Bronchial smooth muscle cell (primary cell): ENCODE data around the gene PKLR. TPM values are rescaled to one million over a fixed set of nuclear protein-coding genes. Genes with fewer than 3 reads are reported as not detected.

Source experiments
- total RNA-seq: library from RNA; depleted of rRNA; stranded (reverse); fragments of >200 nt; gene quantifications from 2 replicates; pipeline ENCODE4 v1.2.1, GENCODE V29; 2014

Gene PKLR
- total RNA-seq, result under 0.01 and 0.16 TPM in 2 replicates

GRCh38 chr1:155301342-155301841, at the start of gene PKLR:
Gene PKLR (minus strand): TSS chr1:155301438. CDS start chr1:155301395, 43 bp downstream.

GRCh38 chr1:155320661-155321617, 19.7 kb upstream of the PKLR start, which contains the start of gene RUSC1:
Gene RUSC1 (plus strand): TSS chr1:155320894. CDS start chr1:155321774, 880 bp downstream.

GRCh38 chr1:155308493-155309422, 7.5 kb upstream of the PKLR start, which contains the start of gene FDPS:
Gene FDPS (plus strand): TSS chr1:155308866. CDS start chr1:155309790, 924 bp downstream.

GRCh38 chr1:155277070-155277901, 24.0 kb downstream of the PKLR start, which contains the start of gene HCN3:
Gene HCN3 (plus strand): TSS chr1:155277463. CDS start chr1:155277591, 128 bp downstream.

GRCh38 chr1:155273343-155274245, 27.6 kb downstream of the PKLR start, which contains the start of gene CLK2:
Gene CLK2 (minus strand): TSS chr1:155273504. CDS start chr1:155270977, 2,527 bp downstream.

GRCh38 chr1:155261852-155262673, 39.2 kb downstream of the PKLR start, which contains the start of gene SCAMP3:
Gene SCAMP3 (minus strand): TSS chr1:155262360. CDS start chr1:155262151, 209 bp downstream.

GRCh38 chr1:155255243-155256007, 45.8 kb downstream of the PKLR start, which contains the start of gene ENTREP3:
Gene ENTREP3 (minus strand): TSS chr1:155255483. CDS start chr1:155254877, 606 bp downstream.

Other genes with a start within 250 kb of the PKLR start
- 2.4 and 3.6 TPM in 2 replicates for gene EFNA4, start 237.7 kb downstream of the PKLR start, total RNA-seq
- 0.79 and 1.1 TPM in 2 replicates for gene EFNA3, start 222.6 kb downstream of the PKLR start, total RNA-seq
- 0.86 and 1.3 TPM in 2 replicates for gene EFNA1, start 173.6 kb downstream of the PKLR start, total RNA-seq
- 16.6 and 27.6 TPM in 2 replicates for gene SLC50A1, start 165.6 kb downstream of the PKLR start, total RNA-seq
- gene DPM3, start 160.9 kb downstream of the PKLR start, total RNA-seq, result 63.7 and 65.9 TPM in 2 replicates
- 82.6 and 100 TPM in 2 replicates for gene KRTCAP2, start 128.1 kb downstream of the PKLR start, total RNA-seq
- 3.5 and 5.2 TPM in 2 replicates for gene TRIM46, start 127.6 kb downstream of the PKLR start, total RNA-seq
- gene THBS3, start 93.5 kb downstream of the PKLR start, total RNA-seq, result 34.0 and 42.0 TPM in 2 replicates
- gene MTX1, start 92.7 kb downstream of the PKLR start, total RNA-seq, result 31.9 and 37.7 TPM in 2 replicates
- 4.5 and 5.5 TPM in 2 replicates for gene ENTREP3, start 46.0 kb downstream of the PKLR start, total RNA-seq
- 18.5 and 28.5 TPM in 2 replicates for gene SCAMP3, start 39.1 kb downstream of the PKLR start, total RNA-seq
- gene CLK2, start 27.9 kb downstream of the PKLR start, total RNA-seq, result 26.2 and 41.5 TPM in 2 replicates
- 0.95 and 3.2 TPM in 2 replicates for gene HCN3, start 24.0 kb downstream of the PKLR start, total RNA-seq
- gene FDPS, start 7.4 kb upstream of the PKLR start, total RNA-seq, result 132 and 244 TPM in 2 replicates
- 8.7 and 11.5 TPM in 2 replicates for gene RUSC1, start 19.5 kb upstream of the PKLR start, total RNA-seq